ENCODE results near the gene TMX2.

The TMX2 gene

GRCh38 chr11:57729479-57729878 lies 17.1 kb downstream of the TMX2 start:
- Histone ChIP-seq H3K27me3 (ENCODE audit: low read length) (no peaks in the 10 kb centered on the region), H3K79me2 (ENCODE audit: insufficient read depth, low read length) (peaks cover 94% of the 10 kb centered on the region), H4K20me1 (ENCODE audit: low read depth, low read length) (peaks cover 6% of the 10 kb centered on the region; the same call in 1 of the 2 replicates), H3F3A (ENCODE audit: insufficient read depth) (peaks cover 13% of the 10 kb centered on the region; the same call in 1 of the 2 replicates), H3K27ac (ENCODE audit: low read depth, low read length) (peak overlapping the region; percentile 28; the same call in 1 of the 2 replicates), H3K9ac (ENCODE audit: low read length) (peak overlapping the region; percentile 6; the same call in 1 of the 2 replicates), H3K4me2 (ENCODE audit: low read depth, low read length, poor library complexity, severe bottlenecking) (peak overlapping the region; percentile 45), H3K4me3 (ENCODE audit: insufficient read depth, low read length, poor library complexity, severe bottlenecking) (no peak overlapping the region), H3K9me3 (ENCODE audit: insufficient read depth, low read length) (no peaks in the 10 kb centered on the region), H3K36me3 (ENCODE audit: low read length) (no peaks in the 10 kb centered on the region), H2AFZ (ENCODE audit: low read depth, low read length, severe bottlenecking) (no peak overlapping the region), H3K9me2 (replicated peaks; ENCODE audit: insufficient read depth, low read length) (no peaks in the 10 kb centered on the region)
- TF ChIP-seq CTCF (IDR thresholded peaks at IDR 0.05; ENCODE audit: insufficient read depth, low read length, poor library complexity, severe bottlenecking) (no peak), EZH2phosphoT487 (conservative IDR thresholded peaks at IDR 0.05; ENCODE audit: low read length) (no peak)

GRCh38 chr11:57732661-57733060 lies 20.3 kb downstream of the TMX2 start:
- Histone ChIP-seq H3K27ac (ENCODE audit: low read depth, low read length) (no peak overlapping the region), H3K9me3 (ENCODE audit: insufficient read depth, low read length) (no peaks in the 10 kb centered on the region), H3K4me3 (ENCODE audit: insufficient read depth, low read length, poor library complexity, severe bottlenecking) (no peak overlapping the region), H3F3A (ENCODE audit: insufficient read depth) (peaks cover 1% of the 10 kb centered on the region; the same call in 1 of the 2 replicates), H3K4me2 (ENCODE audit: low read depth, low read length, poor library complexity, severe bottlenecking) (no peak overlapping the region), H3K9me2 (replicated peaks; ENCODE audit: insufficient read depth, low read length) (no peaks in the 10 kb centered on the region), H2AFZ (ENCODE audit: low read depth, low read length, severe bottlenecking) (no peak overlapping the region), H3K9ac (ENCODE audit: low read length) (no peak overlapping the region), H3K36me3 (ENCODE audit: low read length) (no peaks in the 10 kb centered on the region), H3K79me2 (ENCODE audit: insufficient read depth, low read length) (peaks cover 72% of the 10 kb centered on the region), H3K27me3 (ENCODE audit: low read length) (no peaks in the 10 kb centered on the region), H4K20me1 (ENCODE audit: low read depth, low read length) (no peaks in the 10 kb centered on the region)
- TF ChIP-seq EZH2phosphoT487 (conservative IDR thresholded peaks at IDR 0.05; ENCODE audit: low read length) = no peak
- TF ChIP-seq CTCF (IDR thresholded peaks at IDR 0.05; ENCODE audit: insufficient read depth, low read length, poor library complexity, severe bottlenecking) = no peak

- Histone ChIP-seq H2AFZ (ENCODE audit: low read depth, low read length, severe bottlenecking) (no peak overlapping the region), H3K79me2 (ENCODE audit: insufficient read depth, low read length) (peaks cover 44% of the 10 kb centered on the region), H4K20me1 (ENCODE audit: low read depth, low read length) (no peaks in the 10 kb centered on the region), H3K27ac (ENCODE audit: low read depth, low read length) (no peak overlapping the region), H3K9me3 (ENCODE audit: insufficient read depth, low read length) (no peaks in the 10 kb centered on the region), H3K36me3 (ENCODE audit: low read length) (no peaks in the 10 kb centered on the region), H3K9me2 (replicated peaks; ENCODE audit: insufficient read depth, low read length) (no peaks in the 10 kb centered on the region), H3F3A (ENCODE audit: insufficient read depth) (peaks cover 6% of the 10 kb centered on the region), H3K4me3 (ENCODE audit: insufficient read depth, low read length, poor library complexity, severe bottlenecking) (no peak overlapping the region), H3K27me3 (ENCODE audit: low read length) (no peaks in the 10 kb centered on the region), H3K4me2 (ENCODE audit: low read depth, low read length, poor library complexity, severe bottlenecking) (no peak overlapping the region), H3K9ac (ENCODE audit: low read length) (no peak overlapping the region)
- no peak for TF ChIP-seq CTCF (IDR thresholded peaks at IDR 0.05; ENCODE audit: insufficient read depth, low read length, poor library complexity, severe bottlenecking)
- TF ChIP-seq EZH2phosphoT487 (conservative IDR thresholded peaks at IDR 0.05; ENCODE audit: low read length) = no peak
These were observed 23.4 kb downstream of the TMX2 start for GRCh38 chr11:57735619-57736298.

All from SU-DHL-6 (cell line).